22Rv1 (cell line): Measurements from ENCODE around the gene SLC5A5.
"Not testable (repeated sequence)": the region's sequence is repeated elsewhere in the genome, so short reads cannot be mapped to it uniquely, and the experiment has no call there.

ENCODE experiments used
- ZFX ChIP-seq: fragments of 450-650 bp; IDR thresholded peaks from 2 replicates; pipeline ENCODE4 v1.6.1; 2017; ENCODE audit warnings: antibody characterized with exemption, borderline replicate concordance
- TF ChIP-seq, protein P1 (sequence below): fragments of 450-650 bp; IDR thresholded peaks from 2 replicates; pipeline ENCODE4 v1.5.1; 2017; ENCODE audit warnings: mild to moderate bottlenecking

DNA sequence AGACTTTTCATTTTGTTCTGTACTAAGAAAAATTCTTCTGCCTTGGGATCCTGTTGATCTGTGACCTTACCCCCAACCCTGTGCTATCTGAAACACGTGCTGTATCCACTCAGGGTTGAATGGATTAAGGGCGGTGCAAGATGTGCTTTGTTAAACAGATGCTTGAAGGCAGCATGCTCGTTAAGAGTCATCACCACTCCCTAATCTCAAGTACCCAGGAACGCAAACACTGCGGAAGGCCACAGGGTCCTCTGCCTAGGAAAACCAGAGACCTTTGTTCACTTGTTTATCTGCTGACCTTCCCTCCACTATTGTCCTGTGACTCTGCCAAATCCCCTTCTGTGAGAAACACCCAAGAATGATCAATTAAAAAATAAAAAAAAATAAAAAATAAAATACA, 47.4 kb downstream of the SLC5A5 start:
- TF ChIP-seq, protein P1, sequence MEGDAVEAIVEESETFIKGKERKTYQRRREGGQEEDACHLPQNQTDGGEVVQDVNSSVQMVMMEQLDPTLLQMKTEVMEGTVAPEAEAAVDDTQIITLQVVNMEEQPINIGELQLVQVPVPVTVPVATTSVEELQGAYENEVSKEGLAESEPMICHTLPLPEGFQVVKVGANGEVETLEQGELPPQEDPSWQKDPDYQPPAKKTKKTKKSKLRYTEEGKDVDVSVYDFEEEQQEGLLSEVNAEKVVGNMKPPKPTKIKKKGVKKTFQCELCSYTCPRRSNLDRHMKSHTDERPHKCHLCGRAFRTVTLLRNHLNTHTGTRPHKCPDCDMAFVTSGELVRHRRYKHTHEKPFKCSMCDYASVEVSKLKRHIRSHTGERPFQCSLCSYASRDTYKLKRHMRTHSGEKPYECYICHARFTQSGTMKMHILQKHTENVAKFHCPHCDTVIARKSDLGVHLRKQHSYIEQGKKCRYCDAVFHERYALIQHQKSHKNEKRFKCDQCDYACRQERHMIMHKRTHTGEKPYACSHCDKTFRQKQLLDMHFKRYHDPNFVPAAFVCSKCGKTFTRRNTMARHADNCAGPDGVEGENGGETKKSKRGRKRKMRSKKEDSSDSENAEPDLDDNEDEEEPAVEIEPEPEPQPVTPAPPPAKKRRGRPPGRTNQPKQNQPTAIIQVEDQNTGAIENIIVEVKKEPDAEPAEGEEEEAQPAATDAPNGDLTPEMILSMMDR: not testable (repeated sequence)
- not testable (repeated sequence) for TF ChIP-seq ZFX
